ENCODE measurements around the gene MPND.

DNA sequence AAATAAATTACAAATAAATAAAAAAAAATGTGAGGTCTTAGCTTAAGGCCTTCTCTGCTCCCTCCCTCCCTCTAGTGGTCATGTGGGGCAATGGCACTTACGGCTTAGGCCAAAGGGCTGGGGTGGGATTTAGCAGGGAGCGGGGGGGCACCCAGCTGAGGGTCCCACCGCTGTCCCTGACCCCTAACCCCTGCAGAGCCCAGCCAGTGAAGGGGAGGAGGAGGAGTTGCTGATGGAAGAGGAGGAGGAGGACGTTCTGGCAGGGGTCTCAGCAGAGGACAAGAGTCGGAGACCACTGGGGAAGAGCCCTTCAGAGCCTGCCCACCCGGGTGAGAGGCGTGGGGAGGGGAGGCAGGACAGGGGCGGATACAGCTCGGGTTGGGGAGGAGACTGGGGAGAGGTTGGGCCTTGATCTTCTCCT, 9.3 kb downstream of the MPND start:
- TF ChIP-seq ZNF8 (CRISPR knock-in tag; IDR thresholded peaks at IDR 0.05) = no peak
- TF ChIP-seq ZNF565 (CRISPR knock-in tag; conservative IDR thresholded peaks at IDR 0.05; ENCODE audit: low read depth) = no peak
- no peak for TF ChIP-seq TOX (CRISPR knock-in tag; IDR thresholded peaks at IDR 0.05; ENCODE audit: borderline replicate concordance)
- TF ChIP-seq ZFP3 (CRISPR knock-in tag; IDR thresholded peaks at IDR 0.05) = no peak
- TF ChIP-seq ZFP30 (CRISPR knock-in tag; IDR thresholded peaks at IDR 0.05) = no peak
- TF ChIP-seq RARB (CRISPR knock-in tag; IDR thresholded peaks at IDR 0.05) = no peak
- no peak for TF ChIP-seq OSR1 (CRISPR knock-in tag; IDR thresholded peaks at IDR 0.05)
- TF ChIP-seq ISL1 (CRISPR knock-in tag; IDR thresholded peaks at IDR 0.05) = no peak
